NCI-H2107 treated with DMSO at 0.1 percent for 48 hours (cell line): ENCODE measurements around the gene ATP1A2.
"Not testable (repeated sequence)": the region's sequence is repeated elsewhere in the genome, so short reads cannot be mapped to it uniquely, and the experiment has no call there.

ENCODE experiments used
- DNase-seq: peaks from one replicate; lab custom pipeline; 2025; ENCODE audit not compliant: unreplicated experiment; lab: John Stamatoyannopoulos, UW

The ATP1A2 gene

DNA sequence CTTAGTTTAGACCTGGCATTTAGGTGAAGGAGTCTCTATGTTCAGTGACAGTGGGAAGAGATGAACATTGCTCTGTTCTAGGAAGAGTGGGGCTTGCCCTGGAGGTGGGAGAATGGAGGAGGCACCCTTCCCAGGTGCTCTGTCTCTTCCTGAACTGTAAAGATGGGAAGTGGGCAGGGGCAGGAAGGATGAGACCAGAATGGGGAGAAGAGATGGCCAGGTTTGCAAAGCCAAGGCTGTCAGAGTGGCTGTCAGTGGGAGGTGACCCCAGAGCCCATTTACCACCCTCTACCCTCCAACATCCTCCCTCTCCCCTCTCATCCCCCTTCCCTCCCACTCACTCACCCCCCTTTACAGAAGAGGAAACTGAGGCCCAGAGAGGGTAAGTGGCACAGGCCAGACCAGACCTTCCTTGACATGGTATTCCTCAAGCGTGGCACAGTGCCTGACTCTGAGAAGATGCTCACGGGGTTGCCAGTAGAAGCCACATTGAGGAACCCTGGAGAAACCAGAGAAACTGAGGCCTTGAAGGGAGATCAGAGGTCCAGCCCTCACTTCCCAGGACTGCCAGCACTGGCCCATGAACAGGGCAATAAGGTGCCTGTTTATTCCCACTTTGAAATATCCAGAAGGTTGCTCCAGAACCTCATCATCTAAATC, 15.7 kb upstream of the ATP1A2 start:
- DNase-seq: no peak

DNA sequence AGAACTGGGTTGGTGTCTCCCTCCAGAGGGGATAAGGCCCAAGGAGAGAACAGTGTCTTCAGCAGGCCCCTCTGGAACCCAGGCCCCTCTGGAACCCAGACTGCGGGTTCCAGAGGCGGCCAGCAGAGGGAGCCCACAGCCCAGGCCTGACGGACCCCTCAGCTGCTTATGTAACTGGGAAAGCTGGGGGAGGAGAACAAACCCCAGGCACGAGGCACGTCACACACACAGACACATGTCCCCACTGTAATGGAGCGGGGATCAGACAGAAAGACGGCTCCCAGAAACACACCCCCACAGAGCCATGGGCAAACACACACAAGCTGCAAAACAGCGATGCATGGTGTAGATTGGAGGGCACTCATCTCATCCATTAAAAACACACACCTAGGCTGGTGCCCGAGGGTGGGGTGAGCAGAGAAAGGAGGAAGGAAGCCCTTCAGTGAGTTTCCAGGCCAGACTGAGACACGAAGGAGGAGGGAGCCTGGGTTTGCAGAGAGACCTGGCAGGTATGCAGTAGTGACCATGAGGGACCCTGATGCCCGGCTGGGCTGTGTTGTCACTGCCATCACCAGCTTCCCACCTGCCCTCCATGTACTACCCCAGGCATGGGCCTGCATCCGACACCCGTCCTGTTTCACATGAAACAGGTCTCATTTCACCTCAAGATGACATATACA, 14.4 kb upstream of the ATP1A2 start:
- DNase-seq: peak; percentile 80

GRCh38 chr1:160101717-160102522, 13.6 kb upstream of the ATP1A2 start:
- no peak for DNase-seq

- no peak for DNase-seq
Measured at GRCh38 chr1:160103658-160104408, 11.7 kb upstream of the ATP1A2 start.

- no peak for DNase-seq
Measured at GRCh38 chr1:160104486-160104885, 11.1 kb upstream of the ATP1A2 start.

GRCh38 chr1:160105155-160105554, 10.4 kb upstream of the ATP1A2 start:
- no peak for DNase-seq

- no peak for DNase-seq
Measured at GRCh38 chr1:160107512-160107911, 8.0 kb upstream of the ATP1A2 start.

DNA sequence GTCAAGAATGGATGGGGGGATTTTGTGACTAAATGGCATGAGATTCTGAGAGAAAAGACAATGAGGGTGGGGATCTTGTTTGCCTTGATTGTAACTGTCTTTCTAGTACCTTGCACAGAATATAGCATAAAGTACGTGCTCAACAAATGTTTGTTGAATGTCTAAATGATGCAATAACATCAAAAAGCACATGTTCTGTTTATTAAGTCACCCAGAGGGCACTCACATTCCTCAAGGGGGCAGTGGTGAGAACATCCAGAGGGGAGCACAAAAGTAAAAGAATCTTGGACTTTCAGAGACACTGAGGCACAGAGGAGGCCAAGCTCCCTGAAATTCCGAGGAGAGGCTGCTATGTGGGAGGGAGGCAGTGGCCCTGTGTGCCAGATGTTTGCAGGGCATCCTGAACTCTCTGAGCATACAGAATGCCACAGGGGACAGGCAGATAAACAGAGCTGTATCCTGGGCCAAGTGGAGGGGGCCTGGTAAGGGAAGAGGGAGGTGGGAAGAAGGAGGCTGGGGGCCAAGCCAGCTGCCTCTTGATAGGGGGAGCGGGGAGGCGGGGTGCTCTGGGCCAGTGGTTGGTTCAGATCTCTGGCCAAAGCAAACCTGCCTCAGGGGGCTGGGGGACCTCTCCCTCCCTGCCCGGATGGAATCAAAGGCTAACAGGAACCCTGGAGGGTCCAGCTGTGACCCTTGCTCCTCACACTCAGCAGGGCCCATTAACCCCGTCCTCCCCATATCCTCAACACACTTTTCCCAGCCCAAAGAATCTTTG, 6.5 kb upstream of the ATP1A2 start:
- DNase-seq: no peak

DNA sequence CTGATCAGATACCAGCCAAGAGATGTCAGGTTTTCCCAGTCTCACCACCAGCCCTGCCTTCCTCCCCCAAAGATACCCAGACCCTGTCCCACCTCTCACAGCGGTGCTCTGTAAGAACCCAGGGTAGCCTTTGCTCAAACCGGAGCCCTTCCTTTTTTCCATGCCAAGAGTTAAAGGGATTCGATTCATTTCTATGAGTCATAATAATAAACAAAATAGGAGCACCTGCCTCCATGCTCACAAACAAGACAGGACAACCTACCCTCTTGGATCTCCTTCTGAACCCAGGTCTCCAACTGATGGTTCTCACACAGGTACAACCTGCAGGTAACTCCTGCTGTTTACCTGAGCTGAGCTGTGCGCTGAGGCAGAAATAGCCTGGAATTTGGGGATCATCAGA, 5.9 kb upstream of the ATP1A2 start:
- DNase-seq: no peak

GRCh38 chr1:160111462-160111861, 4.1 kb upstream of the ATP1A2 start:
- not testable (repeated sequence) for DNase-seq

GRCh38 chr1:160112357-160112756, 3.2 kb upstream of the ATP1A2 start:
- DNase-seq: no peak

GRCh38 chr1:160113407-160113806, 2.2 kb upstream of the ATP1A2 start:
- no peak for DNase-seq

GRCh38 chr1:160114085-160114484, 1.5 kb upstream of the ATP1A2 start:
- no peak for DNase-seq

DNA sequence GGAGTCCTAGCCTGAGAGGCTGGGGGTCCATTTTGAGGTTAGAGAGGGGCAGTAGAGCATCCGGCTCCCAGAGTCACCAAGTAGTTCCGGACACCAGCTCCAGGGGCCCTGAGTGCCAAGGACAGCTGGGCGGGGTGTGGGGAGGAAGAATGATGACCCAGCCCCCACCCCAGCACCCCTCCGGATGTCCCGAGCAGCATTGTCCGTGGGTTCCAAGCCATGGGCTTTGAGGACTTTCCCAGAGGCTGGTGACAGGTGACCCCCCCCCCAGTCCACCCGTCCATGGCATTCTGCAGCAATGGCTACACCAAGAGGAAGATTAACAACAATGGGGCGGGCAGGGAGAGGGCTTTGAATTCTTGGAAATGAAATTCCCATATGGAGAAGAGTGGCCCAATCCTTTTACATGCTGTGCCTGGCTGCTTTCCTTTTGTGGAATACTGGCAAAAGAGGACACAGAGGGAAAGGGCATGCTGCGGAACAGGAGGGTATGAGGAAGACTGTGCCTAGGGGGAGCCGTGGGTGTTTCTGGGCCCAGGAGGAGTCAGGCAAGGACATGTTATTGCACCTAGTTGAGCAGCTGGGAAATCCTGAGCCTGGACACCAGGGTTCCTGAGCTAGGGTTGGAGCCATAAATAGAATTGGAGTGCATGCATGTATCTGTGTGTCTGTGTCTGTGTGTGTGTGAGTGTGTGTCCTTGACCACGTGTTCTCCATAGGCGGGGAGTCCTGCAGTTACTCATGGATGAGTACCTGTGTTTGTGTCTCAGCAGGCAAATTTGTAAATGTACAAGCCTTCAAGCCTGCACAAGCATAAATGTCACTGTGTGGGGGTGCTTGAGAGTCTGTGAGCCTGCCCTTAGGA, 956 bp downstream of the ATP1A2 start:
- DNase-seq: no peak

- DNase-seq: no peak
Measured at GRCh38 chr1:160117300-160117699, 1.7 kb downstream of the ATP1A2 start.

- no peak for DNase-seq
Measured at GRCh38 chr1:160117709-160118183, 2.2 kb downstream of the ATP1A2 start.

GRCh38 chr1:160118928-160119327, 3.4 kb downstream of the ATP1A2 start:
- DNase-seq: no peak

DNA sequence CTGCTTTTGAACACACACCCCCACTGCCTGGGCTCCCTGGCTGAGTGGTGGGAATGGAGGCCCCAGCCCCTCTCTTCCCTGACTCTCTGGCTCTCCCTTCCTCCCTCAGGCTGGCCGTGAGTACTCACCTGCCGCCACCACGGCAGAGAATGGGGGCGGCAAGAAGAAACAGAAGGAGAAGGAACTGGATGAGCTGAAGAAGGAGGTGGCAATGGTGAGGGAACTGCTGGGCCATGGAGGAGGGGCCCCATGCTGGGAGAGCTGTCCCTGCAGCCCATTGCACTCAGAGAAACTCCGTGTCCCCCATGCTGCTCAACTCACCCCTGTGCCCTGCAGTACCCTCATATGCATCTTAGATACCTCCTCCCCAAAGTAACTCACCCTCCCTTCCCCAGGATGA, 5.2 kb downstream of the ATP1A2 start:
- DNase-seq: no peak

DNA sequence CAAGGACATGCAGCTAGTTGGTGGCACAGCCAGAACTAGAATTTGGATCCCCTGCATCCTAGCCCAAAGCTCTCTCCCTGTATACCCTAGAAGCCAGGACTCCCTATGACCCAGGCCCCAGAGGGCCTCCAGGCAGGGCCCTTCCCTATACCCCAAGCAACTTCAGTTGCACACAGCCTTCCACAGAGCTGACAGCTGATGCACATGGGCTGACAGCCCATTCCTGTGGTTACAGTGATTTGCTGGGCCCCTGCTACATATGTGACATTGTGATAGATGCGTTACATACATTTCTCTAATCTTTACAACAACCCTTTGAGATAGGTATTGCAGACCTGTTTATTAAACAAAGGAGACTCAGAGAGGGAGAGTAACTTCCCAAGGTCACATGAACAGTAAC, 5.8 kb downstream of the ATP1A2 start:
- DNase-seq: no peak
